ENCODE results near the gene TSPAN9. TPM values are rescaled to one million over a fixed set of nuclear protein-coding genes. Genes with fewer than 3 reads are reported as not detected.

Gene TSPAN9
- total RNA-seq, 2 donors from 2014 or later, result 14.0 to 18.5 TPM

DNA sequence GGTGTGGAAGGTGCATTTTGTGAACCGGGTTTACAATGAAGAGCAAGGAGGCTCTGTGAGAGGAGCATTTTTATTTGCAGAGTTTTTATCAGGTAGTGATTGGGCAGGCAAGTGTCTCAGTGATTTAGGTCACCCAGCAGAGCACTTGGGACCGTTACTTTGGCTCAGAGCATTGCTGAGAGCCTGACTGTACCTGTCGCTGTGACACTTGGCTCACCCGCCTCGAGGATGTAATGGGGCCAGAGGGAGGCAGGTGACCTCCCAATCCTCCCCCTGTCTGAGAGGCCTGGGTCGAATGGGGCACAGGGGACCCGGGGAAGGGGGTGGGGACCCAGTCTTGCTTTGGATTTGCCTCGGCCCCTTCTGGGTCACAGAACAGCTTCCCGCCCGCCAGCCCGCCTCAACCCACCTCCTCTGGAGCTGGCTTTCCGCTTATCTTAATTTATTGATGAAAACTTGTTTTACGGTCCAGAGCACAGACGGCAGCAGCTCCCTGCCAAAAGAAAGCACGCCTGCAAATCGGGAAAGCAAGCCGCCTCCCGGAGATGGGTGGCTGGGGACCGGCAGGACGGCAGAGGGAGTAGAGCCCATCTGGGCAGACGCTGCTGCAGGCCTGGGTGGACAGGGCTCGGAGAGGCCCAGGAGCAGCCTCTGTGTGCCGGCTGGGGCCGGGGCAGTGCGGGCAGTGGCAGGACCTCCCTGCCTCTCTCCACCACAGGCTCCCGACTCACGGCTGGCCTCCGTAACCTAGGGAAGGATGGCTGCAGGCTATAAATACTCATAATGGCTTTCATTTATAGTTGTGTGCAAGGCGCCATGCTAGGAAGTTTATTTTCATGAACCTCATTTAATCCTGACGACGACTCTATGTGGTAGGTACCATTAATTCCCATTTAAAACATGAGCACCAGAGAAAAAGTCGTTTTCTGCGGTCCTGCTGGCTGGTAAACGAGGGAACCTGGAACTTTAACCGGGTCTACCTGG lies 187.1 kb downstream of the TSPAN9 start:
- intact Hi-C loops (cut with DNase I), result no loop called here
- H3K36me3 ChIP-seq (replicated peaks in 1 of 2; ENCODE audit: insufficient read depth in 1 of 2, low read depth in 2 of 2), result no peaks in the 10 kb centered on the region
- no peaks in the 10 kb centered on the region for H3K27me3 ChIP-seq
- 72 to 84% methylated on average over 24 to 35 of the region's 35 CpGs for WGBS, 2 donors
- H3K4me3 ChIP-seq, result no peak overlapping the region
- no peaks in the 10 kb centered on the region for H3K4me1 ChIP-seq
- H3K27ac ChIP-seq, result no peak overlapping the region
- ATAC-seq, result peak; percentile 11
- DNase-seq, result no peak
- H3K9me3 ChIP-seq, result no peaks in the 10 kb centered on the region
- TF ChIP-seq POLR2A (IDR thresholded peaks at IDR 0.05), result no peak
- TF ChIP-seq, protein P1, sequence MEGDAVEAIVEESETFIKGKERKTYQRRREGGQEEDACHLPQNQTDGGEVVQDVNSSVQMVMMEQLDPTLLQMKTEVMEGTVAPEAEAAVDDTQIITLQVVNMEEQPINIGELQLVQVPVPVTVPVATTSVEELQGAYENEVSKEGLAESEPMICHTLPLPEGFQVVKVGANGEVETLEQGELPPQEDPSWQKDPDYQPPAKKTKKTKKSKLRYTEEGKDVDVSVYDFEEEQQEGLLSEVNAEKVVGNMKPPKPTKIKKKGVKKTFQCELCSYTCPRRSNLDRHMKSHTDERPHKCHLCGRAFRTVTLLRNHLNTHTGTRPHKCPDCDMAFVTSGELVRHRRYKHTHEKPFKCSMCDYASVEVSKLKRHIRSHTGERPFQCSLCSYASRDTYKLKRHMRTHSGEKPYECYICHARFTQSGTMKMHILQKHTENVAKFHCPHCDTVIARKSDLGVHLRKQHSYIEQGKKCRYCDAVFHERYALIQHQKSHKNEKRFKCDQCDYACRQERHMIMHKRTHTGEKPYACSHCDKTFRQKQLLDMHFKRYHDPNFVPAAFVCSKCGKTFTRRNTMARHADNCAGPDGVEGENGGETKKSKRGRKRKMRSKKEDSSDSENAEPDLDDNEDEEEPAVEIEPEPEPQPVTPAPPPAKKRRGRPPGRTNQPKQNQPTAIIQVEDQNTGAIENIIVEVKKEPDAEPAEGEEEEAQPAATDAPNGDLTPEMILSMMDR (IDR thresholded peaks at IDR 0.05), result no peak

GRCh38 chr12:3265406-3265805 lies 188.2 kb downstream of the TSPAN9 start:
- Histone ChIP-seq H3K27me3 (no peaks in the 10 kb centered on the region), H3K27ac (no peak overlapping the region), H3K4me3 (no peak overlapping the region), H3K9me3 (no peaks in the 10 kb centered on the region), H3K36me3 (replicated peaks in 1 of 2; ENCODE audit: insufficient read depth in 1 of 2, low read depth in 2 of 2) (no peaks in the 10 kb centered on the region), H3K4me1 (no peaks in the 10 kb centered on the region)
- ATAC-seq, result no peak
- WGBS, 2 donors, result 89 to 94% methylated on average over 6 to 8 of the region's 8 CpGs
- TF ChIP-seq, protein P1 (IDR thresholded peaks at IDR 0.05), result no peak
- TF ChIP-seq POLR2A (IDR thresholded peaks at IDR 0.05), result no peak
- intact Hi-C loops (cut with DNase I), result no loop called here
- no peak for DNase-seq

GRCh38 chr12:3266638-3267037 lies 189.5 kb downstream of the TSPAN9 start:
- WGBS, 2 donors, result 81 to 90% methylated on average over 5 to 8 of the region's 8 CpGs
- DNase-seq (no peak), ATAC-seq (no peak)
- Histone ChIP-seq H3K9me3 (no peaks in the 10 kb centered on the region), H3K27me3 (no peaks in the 10 kb centered on the region), H3K4me3 (no peak overlapping the region), H3K27ac (no peak overlapping the region), H3K4me1 (no peaks in the 10 kb centered on the region), H3K36me3 (replicated peaks in 1 of 2; ENCODE audit: insufficient read depth in 1 of 2, low read depth in 2 of 2) (no peaks in the 10 kb centered on the region)
- TF ChIP-seq, protein P1 (IDR thresholded peaks at IDR 0.05), result no peak
- no peak for TF ChIP-seq POLR2A (IDR thresholded peaks at IDR 0.05)
- intact Hi-C loops (cut with DNase I), result no loop called here

DNA sequence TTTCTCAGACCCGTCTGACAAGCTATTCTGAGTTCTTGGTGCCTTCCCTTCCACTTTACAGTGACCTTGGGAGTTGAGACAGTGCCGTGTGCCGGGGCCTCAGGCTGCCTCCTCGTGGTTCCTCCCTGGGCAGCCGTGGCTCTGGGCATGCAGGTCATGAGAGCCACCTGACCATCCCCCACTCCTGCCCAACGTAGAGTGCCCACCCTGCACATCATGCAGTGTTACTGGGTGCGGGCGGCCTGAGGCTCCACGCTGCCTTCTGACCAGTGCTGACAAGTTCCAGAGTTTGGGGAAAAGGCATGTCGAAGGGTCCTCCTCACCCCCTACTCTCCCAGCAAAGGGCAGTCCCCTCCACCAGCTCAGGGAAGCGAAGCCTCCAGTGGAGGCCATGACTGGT lies 190.5 kb downstream of the TSPAN9 start:
- intact Hi-C loops (cut with DNase I), result no loop called here
- no peaks in the 10 kb centered on the region for H3K27me3 ChIP-seq
- no peaks in the 10 kb centered on the region for H3K4me1 ChIP-seq
- H3K36me3 ChIP-seq (replicated peaks in 1 of 2; ENCODE audit: insufficient read depth in 1 of 2, low read depth in 2 of 2), result no peaks in the 10 kb centered on the region
- DNase-seq, result no peak
- ATAC-seq, result no peak
- WGBS, 2 donors, result 67 to 71% methylated on average over 6 to 8 of the region's 11 CpGs
- H3K9me3 ChIP-seq, result no peaks in the 10 kb centered on the region
- H3K27ac ChIP-seq, result no peak overlapping the region
- TF ChIP-seq, protein P1 (IDR thresholded peaks at IDR 0.05), result no peak
- TF ChIP-seq POLR2A (IDR thresholded peaks at IDR 0.05), result no peak
- H3K4me3 ChIP-seq, result no peak overlapping the region

Data from body of pancreas (tissue), 4 donors.